HepG2 (cell line): ENCODE measurements around the gene AJM1. TPM values are rescaled to one million over a fixed set of nuclear protein-coding genes. Genes with fewer than 3 reads are reported as not detected.

Source experiments
- BORCS8-MEF2B ChIP-seq: sonication (generic); formaldehyde crosslinking; IDR thresholded peaks from 2 replicates; pipeline ENCODE4 v1.8.0; 2022; ENCODE audit warnings: mild to moderate bottlenecking, missing genetic modification reagents
- HNRNPL ChIP-seq: fragments of 200-400 bp; formaldehyde crosslinking; IDR thresholded peaks from 2 replicates; pipeline ENCODE4 v1.6.1; 2017; ENCODE audit warnings: mild to moderate bottlenecking, low read depth, low read length
- NKX3-1 ChIP-seq: sonication (generic); formaldehyde crosslinking; IDR thresholded peaks from 2 replicates; pipeline ENCODE4 v1.5.0; 2020; ENCODE audit warnings: missing genetic modification reagents
- ZNF44 ChIP-seq: sonication (generic); formaldehyde crosslinking; IDR thresholded peaks from 2 replicates; pipeline ENCODE4 v1.5.1; 2020; ENCODE audit warnings: mild to moderate bottlenecking, missing genetic modification reagents
- ZSCAN21 ChIP-seq: sonication (generic); formaldehyde crosslinking; IDR thresholded peaks from 2 replicates; pipeline ENCODE4 v1.8.0; 2022; ENCODE audit warnings: mild to moderate bottlenecking, missing genetic modification reagents, moderate library complexity, borderline replicate concordance
- polyA plus RNA-seq, 8 experiments: library from polyadenylated mRNA; depleted of rRNA in 3 of 8; stranded (reverse) in 7 of 8; unstranded in 1 of 8; fragments of >200 nt; fragmentation: Illumina TruSeq in 4 of 8; extraction: Trizol in 4 of 8; gene quantifications; 2 replicates each; pipeline versions ENCODE4 v1.2.1 to v1.2.3, GENCODE V29; 2011 to 2016; ENCODE audit warnings: low read depth in 4 of 8, missing spikeins in 1 of 8, mixed read lengths in 1 of 8; ENCODE audit not compliant: insufficient read depth in 1 of 8
- total RNA-seq, 5 experiments: library from RNA; depleted of rRNA; stranded (reverse); fragments of >200 nt; fragmentation: Illumina TruSeq; extraction: Trizol; gene quantifications; 2 replicates each; pipeline ENCODE4 v1.2.3, GENCODE V29; 2016; ENCODE audit warnings: low read depth in 1 of 5
- TF ChIP-seq, protein P1 (sequence below): sonication (generic); formaldehyde crosslinking; conservative IDR thresholded peaks from 2 replicates; pipeline ENCODE4 v1.8.0; 2022; ENCODE audit warnings: mild to moderate bottlenecking, moderate library complexity, missing genetic modification reagents
- TF ChIP-seq, protein P2 (sequence below): IDR thresholded peaks from 2 replicates; pipeline ENCODE4 v1.6.1; 2016; ENCODE audit warnings: low read depth, missing genetic modification reagents, missing compliant biosample characterization
- TF ChIP-seq, protein P3 (sequence below): sonication (generic); formaldehyde crosslinking; IDR thresholded peaks from 2 replicates; pipeline ENCODE4 v1.4.0; 2020; ENCODE audit warnings: missing genetic modification reagents
- TF ChIP-seq, protein P4 (sequence below): sonication (generic); formaldehyde crosslinking; IDR thresholded peaks from 2 replicates; pipeline ENCODE4 v1.8.0; 2022; ENCODE audit warnings: mild to moderate bottlenecking, missing genetic modification reagents; ENCODE audit not compliant: insufficient replicate concordance

Gene AJM1
- total and polyA plus RNA-seq, 2 of the 13 experiments (the other 11 are each of a cell fraction or from before 2014, with no cell fraction given) = 1.1 to 1.2 TPM

DNA sequence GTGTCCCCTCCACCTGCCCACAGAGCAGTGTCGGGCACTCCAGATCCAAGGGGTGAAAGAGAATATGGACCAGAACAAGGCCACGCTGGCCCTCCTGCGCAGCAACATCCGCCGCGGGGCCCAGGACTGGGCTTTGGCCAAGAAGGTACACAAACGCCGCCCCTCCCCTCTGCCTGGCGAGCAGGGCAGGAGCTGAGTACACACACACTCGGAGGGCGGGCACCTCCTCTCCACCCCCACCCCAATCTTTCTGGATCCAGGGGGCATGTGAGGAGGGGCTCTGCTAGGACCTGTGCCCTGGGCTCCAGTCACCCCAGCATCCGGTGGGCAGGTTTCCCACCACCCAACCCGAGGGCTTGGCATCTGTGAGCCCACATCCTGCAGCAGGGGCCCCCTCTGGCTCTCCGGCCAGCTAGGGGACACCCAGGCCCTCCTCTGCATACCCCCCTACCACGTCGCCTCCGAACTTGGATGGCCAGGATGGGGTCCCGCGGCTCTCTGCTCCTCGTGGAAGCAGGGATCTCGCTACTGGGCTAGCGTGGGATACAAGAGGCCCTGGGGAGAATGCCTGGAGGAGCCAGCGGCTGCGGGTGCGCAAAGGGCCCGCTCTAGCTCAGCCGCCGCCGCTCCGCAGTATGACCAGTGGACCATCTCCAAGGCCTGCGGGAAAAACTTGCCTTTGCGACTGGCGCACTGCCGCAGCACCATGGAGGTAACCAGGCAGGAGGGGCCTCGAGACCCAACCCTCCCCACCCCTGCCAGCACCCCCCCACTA, 43.0 kb upstream of the AJM1 start (continued):
- TF ChIP-seq, protein P1, sequence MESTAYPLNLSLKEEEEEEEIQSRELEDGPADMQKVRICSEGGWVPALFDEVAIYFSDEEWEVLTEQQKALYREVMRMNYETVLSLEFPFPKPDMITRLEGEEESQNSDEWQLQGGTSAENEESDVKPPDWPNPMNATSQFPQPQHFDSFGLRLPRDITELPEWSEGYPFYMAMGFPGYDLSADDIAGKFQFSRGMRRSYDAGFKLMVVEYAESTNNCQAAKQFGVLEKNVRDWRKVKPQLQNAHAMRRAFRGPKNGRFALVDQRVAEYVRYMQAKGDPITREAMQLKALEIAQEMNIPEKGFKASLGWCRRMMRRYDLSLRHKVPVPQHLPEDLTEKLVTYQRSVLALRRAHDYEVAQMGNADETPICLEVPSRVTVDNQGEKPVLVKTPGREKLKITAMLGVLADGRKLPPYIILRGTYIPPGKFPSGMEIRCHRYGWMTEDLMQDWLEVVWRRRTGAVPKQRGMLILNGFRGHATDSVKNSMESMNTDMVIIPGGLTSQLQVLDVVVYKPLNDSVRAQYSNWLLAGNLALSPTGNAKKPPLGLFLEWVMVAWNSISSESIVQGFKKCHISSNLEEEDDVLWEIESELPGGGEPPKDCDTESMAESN (CRISPR knock-in tag) = 0 out of 2 replicates have a peak, but pooled peaks have one; percentile 5
- TF ChIP-seq, protein P2, sequence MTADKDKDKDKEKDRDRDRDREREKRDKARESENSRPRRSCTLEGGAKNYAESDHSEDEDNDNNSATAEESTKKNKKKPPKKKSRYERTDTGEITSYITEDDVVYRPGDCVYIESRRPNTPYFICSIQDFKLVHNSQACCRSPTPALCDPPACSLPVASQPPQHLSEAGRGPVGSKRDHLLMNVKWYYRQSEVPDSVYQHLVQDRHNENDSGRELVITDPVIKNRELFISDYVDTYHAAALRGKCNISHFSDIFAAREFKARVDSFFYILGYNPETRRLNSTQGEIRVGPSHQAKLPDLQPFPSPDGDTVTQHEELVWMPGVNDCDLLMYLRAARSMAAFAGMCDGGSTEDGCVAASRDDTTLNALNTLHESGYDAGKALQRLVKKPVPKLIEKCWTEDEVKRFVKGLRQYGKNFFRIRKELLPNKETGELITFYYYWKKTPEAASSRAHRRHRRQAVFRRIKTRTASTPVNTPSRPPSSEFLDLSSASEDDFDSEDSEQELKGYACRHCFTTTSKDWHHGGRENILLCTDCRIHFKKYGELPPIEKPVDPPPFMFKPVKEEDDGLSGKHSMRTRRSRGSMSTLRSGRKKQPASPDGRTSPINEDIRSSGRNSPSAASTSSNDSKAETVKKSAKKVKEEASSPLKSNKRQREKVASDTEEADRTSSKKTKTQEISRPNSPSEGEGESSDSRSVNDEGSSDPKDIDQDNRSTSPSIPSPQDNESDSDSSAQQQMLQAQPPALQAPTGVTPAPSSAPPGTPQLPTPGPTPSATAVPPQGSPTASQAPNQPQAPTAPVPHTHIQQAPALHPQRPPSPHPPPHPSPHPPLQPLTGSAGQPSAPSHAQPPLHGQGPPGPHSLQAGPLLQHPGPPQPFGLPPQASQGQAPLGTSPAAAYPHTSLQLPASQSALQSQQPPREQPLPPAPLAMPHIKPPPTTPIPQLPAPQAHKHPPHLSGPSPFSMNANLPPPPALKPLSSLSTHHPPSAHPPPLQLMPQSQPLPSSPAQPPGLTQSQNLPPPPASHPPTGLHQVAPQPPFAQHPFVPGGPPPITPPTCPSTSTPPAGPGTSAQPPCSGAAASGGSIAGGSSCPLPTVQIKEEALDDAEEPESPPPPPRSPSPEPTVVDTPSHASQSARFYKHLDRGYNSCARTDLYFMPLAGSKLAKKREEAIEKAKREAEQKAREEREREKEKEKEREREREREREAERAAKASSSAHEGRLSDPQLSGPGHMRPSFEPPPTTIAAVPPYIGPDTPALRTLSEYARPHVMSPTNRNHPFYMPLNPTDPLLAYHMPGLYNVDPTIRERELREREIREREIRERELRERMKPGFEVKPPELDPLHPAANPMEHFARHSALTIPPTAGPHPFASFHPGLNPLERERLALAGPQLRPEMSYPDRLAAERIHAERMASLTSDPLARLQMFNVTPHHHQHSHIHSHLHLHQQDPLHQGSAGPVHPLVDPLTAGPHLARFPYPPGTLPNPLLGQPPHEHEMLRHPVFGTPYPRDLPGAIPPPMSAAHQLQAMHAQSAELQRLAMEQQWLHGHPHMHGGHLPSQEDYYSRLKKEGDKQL = 0 out of 2 replicates have a peak, but pooled peaks have one; percentile 22
- peak; percentile 78 for TF ChIP-seq ZSCAN21 (CRISPR knock-in tag)
- 0 out of 2 replicates have a peak, but pooled peaks have one; percentile 59 for TF ChIP-seq BORCS8-MEF2B
- TF ChIP-seq, protein P3, sequence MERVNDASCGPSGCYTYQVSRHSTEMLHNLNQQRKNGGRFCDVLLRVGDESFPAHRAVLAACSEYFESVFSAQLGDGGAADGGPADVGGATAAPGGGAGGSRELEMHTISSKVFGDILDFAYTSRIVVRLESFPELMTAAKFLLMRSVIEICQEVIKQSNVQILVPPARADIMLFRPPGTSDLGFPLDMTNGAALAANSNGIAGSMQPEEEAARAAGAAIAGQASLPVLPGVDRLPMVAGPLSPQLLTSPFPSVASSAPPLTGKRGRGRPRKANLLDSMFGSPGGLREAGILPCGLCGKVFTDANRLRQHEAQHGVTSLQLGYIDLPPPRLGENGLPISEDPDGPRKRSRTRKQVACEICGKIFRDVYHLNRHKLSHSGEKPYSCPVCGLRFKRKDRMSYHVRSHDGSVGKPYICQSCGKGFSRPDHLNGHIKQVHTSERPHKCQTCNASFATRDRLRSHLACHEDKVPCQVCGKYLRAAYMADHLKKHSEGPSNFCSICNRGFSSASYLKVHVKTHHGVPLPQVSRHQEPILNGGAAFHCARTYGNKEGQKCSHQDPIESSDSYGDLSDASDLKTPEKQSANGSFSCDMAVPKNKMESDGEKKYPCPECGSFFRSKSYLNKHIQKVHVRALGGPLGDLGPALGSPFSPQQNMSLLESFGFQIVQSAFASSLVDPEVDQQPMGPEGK = peak; percentile 96
- TF ChIP-seq NKX3-1 (CRISPR knock-in tag) = peak; percentile 87
- TF ChIP-seq, protein P4, sequence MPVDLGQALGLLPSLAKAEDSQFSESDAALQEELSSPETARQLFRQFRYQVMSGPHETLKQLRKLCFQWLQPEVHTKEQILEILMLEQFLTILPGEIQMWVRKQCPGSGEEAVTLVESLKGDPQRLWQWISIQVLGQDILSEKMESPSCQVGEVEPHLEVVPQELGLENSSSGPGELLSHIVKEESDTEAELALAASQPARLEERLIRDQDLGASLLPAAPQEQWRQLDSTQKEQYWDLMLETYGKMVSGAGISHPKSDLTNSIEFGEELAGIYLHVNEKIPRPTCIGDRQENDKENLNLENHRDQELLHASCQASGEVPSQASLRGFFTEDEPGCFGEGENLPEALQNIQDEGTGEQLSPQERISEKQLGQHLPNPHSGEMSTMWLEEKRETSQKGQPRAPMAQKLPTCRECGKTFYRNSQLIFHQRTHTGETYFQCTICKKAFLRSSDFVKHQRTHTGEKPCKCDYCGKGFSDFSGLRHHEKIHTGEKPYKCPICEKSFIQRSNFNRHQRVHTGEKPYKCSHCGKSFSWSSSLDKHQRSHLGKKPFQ (CRISPR knock-in tag) = no peak
- TF ChIP-seq ZNF44 (CRISPR knock-in tag) = 0 out of 2 replicates have a peak, but pooled peaks have one; percentile 30
- peak; percentile 99 for TF ChIP-seq HNRNPL
